Ishikawa (cell line): Measurements from ENCODE around the gene IREB2.

Experiments used
- CEBPB ChIP-seq: IDR thresholded peaks from 2 replicates; pipeline ENCODE4 v1.6.1; 2012
- CREB1 ChIP-seq: IDR thresholded peaks from 2 replicates; pipeline ENCODE4 v1.6.1; 2012; ENCODE audit warnings: low read depth
- EGR1 ChIP-seq: IDR thresholded peaks from 2 replicates; pipeline ENCODE4 v1.6.1; 2012
- EP300 ChIP-seq: IDR thresholded peaks from 2 replicates; pipeline ENCODE4 v1.6.1; 2012; ENCODE audit warnings: borderline replicate concordance
- FOXM1 ChIP-seq: IDR thresholded peaks from 2 replicates; pipeline ENCODE4 v1.6.1; 2012; ENCODE audit warnings: low read depth, borderline replicate concordance
- MAX ChIP-seq: IDR thresholded peaks from 2 replicates; pipeline ENCODE4 v1.6.1; 2012
- NFIC ChIP-seq: IDR thresholded peaks from 2 replicates; pipeline ENCODE4 v1.6.1; 2012
- RAD21 ChIP-seq: IDR thresholded peaks from 2 replicates; pipeline ENCODE4 v1.6.1; 2012; ENCODE audit warnings: low read depth
- REST ChIP-seq: IDR thresholded peaks from 2 replicates; pipeline ENCODE4 v1.6.1; 2012; ENCODE audit warnings: low read depth, mild to moderate bottlenecking
- TAF1 ChIP-seq: IDR thresholded peaks from 2 replicates; pipeline ENCODE4 v1.6.1; 2012; ENCODE audit warnings: low read depth, mild to moderate bottlenecking
- TCF12 ChIP-seq: IDR thresholded peaks from 2 replicates; pipeline ENCODE4 v1.6.1; 2012; ENCODE audit warnings: low read depth
- TEAD4 ChIP-seq: IDR thresholded peaks from 2 replicates; pipeline ENCODE4 v1.6.1; 2012
- USF1 ChIP-seq: IDR thresholded peaks from 2 replicates; pipeline ENCODE4 v1.6.1; 2012
- YY1 ChIP-seq: IDR thresholded peaks from 2 replicates; pipeline ENCODE4 v1.6.1; 2012; ENCODE audit warnings: low read depth
- ZBTB7A ChIP-seq: IDR thresholded peaks from 2 replicates; pipeline ENCODE4 v1.6.1; 2012; ENCODE audit warnings: low read depth

The IREB2 gene

GRCh38 chr15:78437107-78437761, 782 bp upstream of the IREB2 start:
- TF ChIP-seq RAD21 (no peak), NFIC (no peak), TCF12 (no peak), CEBPB (no peak), CREB1 (no peak), ZBTB7A (no peak), EGR1 (no peak), TAF1 (no peak), REST (no peak), FOXM1 (no peak), TEAD4 (no peak), YY1 (no peak)

GRCh38 chr15:78438619-78439285, 736 bp downstream of the IREB2 start:
- TF ChIP-seq CEBPB = no peak
- TF ChIP-seq ZBTB7A = no peak
- TF ChIP-seq FOXM1 = no peak
- TF ChIP-seq REST = no peak
- TF ChIP-seq RAD21 = no peak
- TF ChIP-seq MAX = no peak

GRCh38 chr15:78440375-78441373, 2.7 kb downstream of the IREB2 start:
- TF ChIP-seq TCF12 (no peak), CEBPB (no peak), EP300 (no peak), TAF1 (no peak), MAX (no peak), CREB1 (no peak), REST (no peak), YY1 (no peak), RAD21 (no peak), EGR1 (no peak), NFIC (no peak), FOXM1 (no peak), USF1 (no peak), ZBTB7A (no peak), TEAD4 (no peak)

GRCh38 chr15:78444255-78444654, 6.2 kb downstream of the IREB2 start:
- TF ChIP-seq MAX (no peak), EGR1 (no peak), EP300 (no peak), FOXM1 (no peak), REST (no peak), TCF12 (no peak), ZBTB7A (no peak), TEAD4 (no peak), CREB1 (no peak), NFIC (no peak), RAD21 (no peak), YY1 (no peak), TAF1 (no peak), USF1 (no peak)
